IPS-11a (cell line): ENCODE data around the gene FARS2.

Experiments used
- H3K4me3 ChIP-seq: one replicate; pipeline ENCODE4 v1.5.1; 2013; ENCODE audit warnings: low read depth, low read length, control low read depth

Gene FARS2

DNA sequence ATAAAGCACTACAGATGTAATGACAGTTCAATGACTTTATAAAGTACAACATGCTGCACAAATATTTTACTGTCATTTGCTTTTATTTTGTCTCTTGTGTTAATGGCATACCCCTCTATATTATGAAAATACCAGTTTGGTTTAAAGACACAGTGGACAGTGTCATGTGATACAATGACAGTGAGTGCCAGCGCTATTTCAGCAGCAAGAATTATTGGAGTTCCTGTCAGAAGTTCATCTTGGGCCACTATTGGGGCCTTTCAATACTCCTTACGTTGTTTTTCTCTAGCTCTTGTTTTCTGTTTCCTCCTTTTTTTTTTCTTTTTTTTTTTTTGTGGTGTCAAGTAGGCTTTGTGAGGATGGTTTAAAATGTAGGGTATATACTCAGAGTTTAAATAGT, 232.5 kb downstream of the FARS2 start:
- no peak overlapping the region for H3K4me3 ChIP-seq

DNA sequence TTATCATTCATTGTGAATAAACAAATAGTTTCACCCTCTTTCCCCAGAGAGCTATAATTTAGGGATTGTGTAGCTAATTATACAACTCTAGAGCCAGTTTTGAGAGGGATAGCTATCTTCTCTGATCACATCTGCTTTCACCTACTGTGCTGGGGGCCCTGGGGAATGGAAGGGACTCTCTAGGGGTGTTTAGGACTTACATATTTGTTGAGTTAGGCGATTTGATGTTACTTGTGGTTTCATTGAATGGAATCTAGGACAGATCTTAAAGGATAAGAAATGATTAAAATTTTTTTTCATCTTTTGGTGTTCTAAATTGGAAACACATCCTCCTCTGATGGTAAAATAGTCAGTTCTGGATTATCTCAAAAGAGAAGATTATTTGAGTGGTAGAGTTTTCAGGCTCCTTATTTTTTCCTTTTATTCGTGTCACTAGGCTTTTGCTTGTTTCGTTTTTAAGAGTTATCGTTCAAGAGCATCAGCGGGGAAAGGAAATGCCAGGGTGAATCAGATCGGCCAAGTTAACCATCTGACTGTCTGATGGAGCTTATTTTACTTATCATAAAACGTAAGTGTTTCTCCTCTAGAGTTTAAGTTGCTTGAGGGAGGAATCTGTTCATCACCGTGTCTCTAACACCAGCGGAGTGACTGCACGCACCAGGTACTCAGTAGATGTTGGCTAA, 236.7 kb downstream of the FARS2 start:
- H3K4me3 ChIP-seq, result no peak overlapping the region

DNA sequence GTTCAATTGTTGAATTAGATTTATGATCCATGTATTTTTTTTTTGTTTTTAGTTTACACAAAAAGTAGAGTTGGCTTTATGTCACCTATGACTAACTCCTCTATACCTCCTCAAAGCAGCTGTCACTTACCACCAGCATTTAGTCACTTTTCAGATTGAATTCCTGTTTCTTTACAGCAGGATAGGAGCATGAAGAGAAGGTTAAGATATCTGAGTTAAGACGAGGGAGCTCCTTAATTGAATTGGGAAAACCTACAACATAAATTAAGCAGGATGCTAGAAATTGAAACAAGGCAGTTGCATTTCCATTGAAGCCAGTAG, 237.2 kb downstream of the FARS2 start:
- no peak overlapping the region for H3K4me3 ChIP-seq

DNA sequence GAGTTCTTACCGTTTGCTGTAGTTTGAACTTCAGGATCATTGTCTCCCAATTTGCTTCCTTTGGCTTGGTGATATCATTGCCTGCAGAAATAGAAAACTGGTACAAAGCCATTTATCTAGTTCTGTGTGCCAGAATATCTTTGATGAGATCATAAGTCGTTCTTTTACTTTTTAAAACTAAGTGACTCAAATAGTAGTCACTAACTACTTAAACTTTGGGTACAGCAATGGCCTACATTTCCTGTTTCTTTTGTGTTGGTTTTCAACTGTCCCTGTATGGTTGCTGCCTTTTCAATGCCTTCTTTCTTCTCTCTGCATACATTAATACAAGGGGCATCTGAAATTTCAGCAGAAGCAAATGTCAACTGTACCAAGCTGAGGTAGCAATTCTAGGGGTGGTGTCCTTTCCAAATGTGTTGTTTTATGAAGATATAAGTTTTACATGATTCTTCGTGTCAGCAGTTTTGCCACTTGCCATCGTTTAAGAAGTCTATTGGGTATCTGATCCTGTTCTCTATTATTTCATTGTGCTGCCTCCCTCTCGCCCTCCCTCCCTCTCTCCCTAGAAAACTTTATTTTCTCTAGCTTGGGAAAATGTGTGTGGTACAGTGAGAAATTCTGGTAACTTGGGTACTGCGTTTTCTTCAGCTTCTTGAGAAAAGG, 238.5 kb downstream of the FARS2 start:
- no peak overlapping the region for H3K4me3 ChIP-seq

DNA sequence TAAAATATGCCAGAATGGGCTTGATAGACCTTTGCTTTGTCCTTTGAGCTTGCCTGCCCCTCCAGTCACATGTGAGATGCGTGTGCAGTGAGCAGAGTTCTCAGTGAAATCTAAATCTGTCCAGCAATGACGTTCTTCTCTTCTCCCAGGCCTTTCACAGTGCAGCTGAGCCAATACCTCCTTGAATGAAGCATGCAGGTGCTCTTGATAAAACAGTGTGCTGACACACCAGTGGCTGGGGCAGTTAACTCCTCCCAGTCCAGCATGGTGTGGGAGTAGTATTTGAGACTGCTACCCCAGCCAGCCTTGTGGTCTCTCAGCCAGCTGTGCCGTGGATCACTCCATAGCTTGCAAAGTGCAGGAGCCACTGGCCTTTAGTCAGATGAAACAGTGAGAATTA, 240.5 kb downstream of the FARS2 start:
- no peak overlapping the region for H3K4me3 ChIP-seq

DNA sequence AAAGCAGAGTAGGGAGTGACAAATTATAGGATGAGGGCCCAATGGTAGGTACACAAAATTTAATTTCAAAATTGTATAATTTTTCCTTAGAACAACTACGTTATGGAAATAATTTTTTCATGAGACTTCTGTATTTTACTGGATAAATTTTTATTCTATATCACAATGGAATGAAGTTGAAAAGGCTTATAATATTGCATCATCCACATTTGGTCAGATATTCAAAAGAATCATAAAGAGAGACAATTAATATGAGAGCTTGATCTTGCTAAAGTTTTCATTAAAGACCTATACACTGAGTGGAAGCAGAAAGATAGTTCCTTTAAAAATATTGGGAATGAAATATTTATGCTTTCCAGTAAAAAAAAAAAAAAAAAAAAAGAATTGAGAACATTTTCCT, 242.8 kb downstream of the FARS2 start:
- no peak overlapping the region for H3K4me3 ChIP-seq

DNA sequence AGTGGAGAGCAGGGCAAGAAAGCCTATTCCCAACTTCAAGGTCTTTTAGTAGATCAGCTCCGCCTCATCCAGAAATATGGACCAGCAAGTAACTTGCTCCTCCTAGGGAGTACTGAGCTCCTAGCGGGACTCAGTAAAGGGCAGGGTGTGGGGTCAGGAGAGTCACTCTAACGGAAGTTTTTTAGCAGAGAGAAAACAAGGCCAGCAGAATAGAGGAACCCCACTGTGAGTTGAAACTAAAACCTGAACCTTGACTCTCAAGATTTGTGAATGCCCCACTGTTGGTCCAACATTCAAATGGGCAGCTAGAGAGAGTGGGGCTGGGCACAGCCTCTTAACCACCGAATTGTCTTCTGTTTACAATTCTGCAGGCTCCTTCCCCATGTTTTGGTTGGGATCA, 244.8 kb downstream of the FARS2 start:
- H3K4me3 ChIP-seq, result no peak overlapping the region

DNA sequence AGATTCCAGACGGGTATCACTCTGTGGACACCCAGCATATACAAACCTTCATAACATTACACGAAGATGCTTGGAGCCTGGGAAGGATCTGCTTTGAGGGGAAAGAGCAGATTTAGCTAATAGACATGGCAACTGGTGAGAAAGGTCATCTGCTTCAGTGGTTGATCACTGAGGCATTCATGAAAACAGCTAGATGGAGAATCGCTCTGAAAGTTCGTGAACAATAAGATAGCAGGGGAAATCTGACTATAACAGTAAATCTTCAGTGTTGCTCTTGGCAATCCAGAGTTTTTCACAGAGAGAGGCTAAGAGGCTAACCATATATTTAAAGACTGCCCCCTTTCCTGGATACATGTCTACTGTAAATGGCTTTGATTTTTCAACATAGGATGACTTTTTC, 245.3 kb downstream of the FARS2 start:
- no peak overlapping the region for H3K4me3 ChIP-seq

DNA sequence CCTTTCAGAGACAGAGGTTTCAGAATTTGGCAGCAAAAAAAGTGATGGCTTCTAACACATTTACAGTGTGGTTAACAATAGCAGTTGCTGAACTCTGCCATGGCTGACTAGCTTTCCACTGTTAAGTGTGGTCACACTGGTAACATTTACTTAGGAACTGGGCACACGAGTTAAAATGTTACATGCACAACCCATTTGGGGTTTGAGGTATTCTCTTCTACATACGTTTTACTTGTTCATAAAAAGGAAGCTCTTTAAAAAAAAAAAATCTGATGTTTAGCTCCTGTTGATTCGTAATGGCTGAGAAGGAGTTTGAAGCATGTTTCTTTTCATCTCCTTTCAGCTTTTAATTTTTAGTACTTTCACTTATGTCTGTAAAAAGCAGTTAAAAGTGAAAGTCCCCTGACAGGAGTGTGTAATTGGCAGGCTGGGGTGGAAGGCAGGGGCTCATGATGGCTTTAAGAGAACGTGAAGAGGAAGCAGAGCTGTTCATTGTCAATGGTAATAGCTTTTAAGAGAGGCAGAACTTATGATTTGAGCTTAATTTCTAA, 245.9 kb downstream of the FARS2 start:
- no peak overlapping the region for H3K4me3 ChIP-seq

DNA sequence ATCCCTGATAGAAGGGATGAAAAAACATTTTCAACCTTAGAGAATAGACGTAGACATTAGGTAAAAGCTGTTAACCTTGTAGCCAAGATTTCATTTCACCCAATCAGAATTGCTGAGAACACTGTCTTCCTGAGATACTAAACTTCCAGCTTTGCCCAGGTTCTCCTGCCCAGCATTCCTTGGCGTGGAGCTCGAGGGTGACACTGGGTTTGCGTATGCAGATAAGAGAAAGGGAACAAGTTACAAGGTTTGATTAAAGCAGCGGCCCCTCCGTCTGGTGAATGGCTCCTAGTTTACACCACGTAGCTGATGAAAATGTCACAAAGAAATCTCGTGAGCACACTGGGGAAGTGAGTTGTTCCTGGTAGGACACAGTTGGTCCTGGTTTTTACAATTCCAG, 247.8 kb downstream of the FARS2 start:
- H3K4me3 ChIP-seq, result no peak overlapping the region

DNA sequence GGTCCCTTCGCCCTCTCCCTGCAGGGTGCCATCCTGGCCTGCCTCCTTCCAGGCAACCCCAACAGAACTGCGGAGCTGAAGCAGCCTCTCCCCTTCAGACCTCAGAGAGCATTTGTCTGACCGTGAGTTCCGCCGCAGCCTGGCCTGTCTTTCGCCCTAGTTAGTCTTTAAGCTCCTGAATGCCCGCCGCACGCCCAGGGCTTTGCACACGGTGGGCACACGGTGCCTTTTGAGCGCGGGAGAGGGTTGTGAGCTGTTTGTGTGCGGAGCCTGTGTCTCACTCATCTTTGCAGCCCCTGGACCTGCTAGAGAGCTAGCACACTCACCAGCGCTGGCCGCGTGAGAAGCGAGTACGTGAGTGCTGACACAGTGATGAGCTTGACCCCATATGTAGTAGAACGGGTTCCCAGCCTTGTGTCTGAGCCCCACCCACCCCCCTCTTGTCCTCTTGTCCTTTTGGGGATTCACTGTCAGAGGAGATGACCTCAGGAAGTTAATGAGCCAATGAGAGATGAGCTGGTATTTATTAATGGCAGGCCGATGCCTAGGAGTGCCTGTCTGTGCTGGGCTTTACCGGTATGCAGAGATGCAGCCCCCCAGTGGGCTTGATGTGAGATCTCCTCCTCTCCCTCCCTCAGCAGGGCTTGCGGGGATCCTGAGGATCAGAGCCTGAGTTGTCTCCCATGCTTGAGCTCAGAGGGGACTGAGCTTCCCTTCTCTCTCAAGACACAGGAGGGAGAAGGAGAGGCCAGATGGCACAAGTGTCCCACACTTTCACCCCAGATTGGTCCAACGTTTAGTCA, 249.2 kb downstream of the FARS2 start:
- H3K4me3 ChIP-seq, result no peak overlapping the region

DNA sequence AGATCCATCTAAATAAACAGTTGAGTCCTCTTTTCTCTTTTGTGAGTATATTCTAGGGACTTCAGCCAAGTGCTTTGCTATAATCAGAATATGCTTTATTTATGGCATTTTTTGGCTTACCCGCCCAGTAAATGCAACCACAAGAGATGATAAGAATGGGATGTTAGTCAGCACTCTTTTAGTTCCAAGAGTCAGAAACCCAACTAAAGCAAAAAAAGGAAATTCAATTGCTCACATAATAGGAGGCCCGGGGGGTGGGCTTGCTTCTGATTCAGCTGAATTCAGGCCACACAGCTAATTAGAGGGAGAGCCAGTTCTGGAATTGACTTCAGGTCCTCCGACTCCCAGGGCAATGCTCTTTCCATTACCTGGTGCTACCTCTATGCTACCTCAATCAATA, 250.6 kb downstream of the FARS2 start:
- H3K4me3 ChIP-seq, result no peak overlapping the region

DNA sequence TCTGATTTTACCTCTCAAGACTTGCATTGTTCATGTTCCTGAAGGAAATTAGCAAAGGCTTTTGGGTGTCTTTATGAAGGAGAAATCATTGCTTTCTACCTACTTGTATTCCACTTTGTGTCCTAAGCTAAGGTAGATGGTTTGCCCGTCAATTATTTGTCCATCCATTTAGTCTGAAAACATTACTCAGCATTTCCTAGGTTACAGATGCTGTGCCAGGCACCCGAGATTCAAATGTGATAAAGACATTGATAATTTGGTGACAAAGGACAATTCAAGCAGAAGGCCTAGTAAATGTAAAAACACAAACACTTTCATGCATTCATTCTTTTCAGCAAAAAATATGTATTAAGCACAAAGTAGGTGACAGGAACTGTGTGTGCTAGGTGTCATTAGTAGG, 251.1 kb downstream of the FARS2 start:
- no peak overlapping the region for H3K4me3 ChIP-seq

DNA sequence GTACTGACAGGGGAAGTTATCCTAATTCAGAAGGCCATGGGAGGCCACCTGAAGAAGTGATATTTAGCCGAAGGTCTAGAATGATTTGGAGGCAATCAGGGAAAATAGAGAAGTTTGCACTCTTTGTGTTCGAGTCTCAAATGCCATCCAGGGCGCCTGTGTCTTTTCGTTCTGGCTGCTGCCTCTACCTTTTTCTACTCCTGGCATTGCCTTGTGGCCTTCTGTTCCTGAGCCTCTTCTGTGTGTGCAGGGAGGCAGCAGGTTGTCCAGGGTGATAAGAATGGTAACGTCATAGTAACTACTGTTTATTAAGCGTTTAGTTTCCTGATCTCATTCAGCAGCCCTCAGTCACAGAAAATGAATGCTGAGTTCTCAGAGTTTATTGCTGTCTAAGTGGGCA, 252.1 kb downstream of the FARS2 start:
- no peak overlapping the region for H3K4me3 ChIP-seq

DNA sequence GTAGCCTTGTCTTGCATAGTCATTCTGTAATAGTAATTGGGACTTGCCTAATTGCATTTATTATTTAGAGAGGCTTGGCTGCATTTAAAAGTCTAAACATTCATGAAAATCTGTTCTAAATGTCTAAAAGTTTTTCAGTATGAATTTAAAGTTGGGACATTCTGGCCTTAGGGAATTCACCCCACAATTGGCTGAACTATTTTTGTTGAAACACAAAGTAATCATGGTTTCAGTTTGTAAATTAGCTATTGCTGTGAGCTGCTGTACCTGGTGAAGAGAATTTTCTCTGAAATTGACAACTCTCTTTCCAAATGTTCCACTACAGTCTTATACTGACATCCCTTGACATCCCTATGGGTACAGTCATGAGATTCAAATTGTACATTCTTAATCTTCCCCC, 253.0 kb downstream of the FARS2 start:
- no peak overlapping the region for H3K4me3 ChIP-seq

DNA sequence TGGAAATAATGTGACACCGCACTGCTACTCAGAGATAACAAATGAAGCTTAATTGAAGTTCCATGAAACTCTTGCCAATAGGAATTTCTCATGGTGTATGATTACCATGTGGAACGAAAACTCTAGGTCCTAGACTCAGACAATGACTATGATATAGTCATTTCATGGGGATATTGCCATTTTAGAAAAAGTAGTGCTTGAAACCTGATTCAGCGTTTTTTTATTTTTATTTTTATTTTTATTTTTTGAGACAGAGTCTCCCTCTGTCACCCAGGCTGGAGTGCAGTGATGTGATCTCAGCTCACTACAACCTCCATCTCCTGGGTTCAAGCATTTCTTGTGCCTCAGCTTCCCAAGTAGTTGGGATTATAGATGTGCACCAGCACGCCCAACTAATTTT, 253.9 kb downstream of the FARS2 start:
- H3K4me3 ChIP-seq, result no peak overlapping the region

DNA sequence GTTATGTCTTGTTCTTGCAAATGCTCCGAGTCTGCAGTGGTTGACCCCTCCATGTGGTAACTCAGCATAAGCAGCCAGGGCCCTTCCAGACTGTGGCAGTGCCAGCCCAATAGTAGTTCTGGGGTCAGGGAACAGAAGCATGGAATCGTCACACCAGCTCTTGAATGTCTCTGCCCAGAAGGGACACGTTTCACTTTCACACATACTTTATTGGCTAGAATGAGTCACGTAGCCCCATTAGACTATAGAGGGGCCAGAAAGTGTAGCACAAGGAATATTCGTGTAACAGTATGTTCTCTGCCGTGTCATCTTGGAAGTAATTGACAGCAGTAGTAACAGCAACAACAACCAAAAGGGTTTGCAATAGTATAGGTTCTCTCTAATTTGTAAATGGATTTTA, 254.7 kb downstream of the FARS2 start:
- no peak overlapping the region for H3K4me3 ChIP-seq

DNA sequence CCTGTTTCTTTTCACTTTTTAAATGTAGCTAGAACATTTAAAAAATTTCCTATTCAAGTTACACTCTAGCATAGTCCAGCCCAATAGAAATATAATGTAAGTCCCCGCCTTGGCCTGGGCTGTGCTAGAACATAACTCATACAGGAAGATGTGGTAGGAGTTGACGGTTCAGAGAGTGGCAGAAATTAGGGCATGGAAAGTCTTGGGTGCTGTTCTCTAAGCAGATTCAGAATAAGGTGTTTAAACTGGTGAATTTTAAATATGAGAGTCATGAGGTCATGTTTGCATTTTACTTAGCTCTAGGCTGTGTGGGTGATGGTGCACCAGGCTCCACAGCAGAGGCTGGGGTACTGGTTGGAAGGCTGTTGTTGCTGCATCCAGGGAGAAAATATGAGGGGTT, 256.5 kb downstream of the FARS2 start:
- H3K4me3 ChIP-seq, result no peak overlapping the region

DNA sequence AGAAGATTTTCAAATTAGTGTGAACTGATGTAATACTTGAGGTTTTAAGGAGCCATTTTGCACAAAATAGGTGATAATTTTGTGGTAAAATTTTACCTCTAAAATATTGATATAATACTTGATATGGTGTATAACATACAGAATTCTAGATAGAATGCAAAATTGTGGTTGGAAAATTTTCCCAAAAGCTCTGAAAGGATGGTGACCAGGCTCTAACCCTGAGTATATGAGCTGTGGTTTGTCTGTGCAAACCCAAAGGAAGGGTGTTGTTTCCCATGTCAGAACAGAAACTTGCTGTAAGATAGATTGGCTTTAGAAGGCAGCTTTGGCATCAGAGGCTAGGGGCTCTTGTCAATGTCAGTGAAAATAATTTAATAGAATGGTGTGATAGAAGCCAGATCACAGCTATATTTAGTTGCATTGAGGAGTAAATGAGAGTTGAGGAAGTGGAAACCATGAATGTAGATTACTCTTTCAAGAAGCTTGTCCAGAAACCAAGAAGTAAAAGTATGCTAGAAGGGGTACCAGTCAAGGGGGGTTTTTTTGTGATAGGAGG, 257.7 kb downstream of the FARS2 start:
- H3K4me3 ChIP-seq, result no peak overlapping the region

DNA sequence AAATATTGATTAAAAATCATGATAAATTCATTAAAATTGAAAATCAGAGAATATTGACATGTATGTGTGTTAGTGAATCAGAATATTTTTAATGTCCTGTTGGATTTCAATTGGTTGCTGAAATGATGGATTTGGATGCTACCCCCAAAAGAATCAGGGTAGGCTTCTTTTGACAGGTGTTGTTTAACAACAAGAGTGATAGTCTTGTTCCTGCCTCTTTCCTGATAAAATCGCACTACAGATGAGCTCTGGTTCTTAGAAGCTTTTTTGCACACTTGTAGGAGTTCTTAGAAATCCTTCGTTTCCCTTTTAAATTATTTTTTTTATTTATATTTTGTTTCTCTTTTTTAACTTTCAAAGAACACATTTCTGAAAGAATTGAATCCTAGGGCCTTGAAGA, 259.5 kb downstream of the FARS2 start:
- H3K4me3 ChIP-seq, result no peak overlapping the region

DNA sequence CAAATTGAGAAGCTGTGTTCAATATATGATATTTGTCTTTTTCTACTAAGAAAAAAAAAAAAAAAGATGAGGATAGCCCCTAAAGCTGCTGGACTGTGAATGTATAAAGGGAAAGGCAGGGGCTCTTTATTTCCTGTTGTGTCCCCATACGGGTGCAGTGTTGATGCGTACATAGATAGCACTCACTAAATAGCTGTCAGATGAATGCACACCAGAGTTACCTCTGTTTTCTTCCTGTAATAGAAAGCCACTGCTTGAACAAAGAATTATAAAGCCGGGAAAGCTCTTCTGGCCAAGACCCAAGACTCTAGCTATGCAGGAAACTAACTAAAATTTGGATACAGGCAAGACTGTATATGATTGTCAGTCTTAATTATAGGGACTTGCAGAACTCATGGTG, 260.0 kb downstream of the FARS2 start:
- no peak overlapping the region for H3K4me3 ChIP-seq

DNA sequence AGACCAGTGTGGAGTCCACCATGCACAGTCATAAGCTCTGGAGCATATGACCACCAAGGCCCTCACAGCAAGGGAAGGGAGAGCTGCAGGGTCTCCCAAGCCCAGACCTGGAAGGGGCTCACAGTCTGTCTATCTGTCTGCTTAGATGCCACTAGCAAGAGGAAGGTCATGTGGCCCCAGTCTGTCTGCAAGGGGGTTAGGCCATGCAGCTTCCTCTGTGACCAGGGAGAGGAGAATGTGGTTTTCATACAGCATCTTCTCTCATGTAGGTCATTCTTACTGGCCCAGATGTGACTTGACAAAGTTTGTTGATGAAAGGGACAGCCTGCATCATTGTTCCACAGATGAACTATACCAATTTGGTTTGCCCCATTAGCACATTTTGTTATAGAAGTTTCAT, 260.8 kb downstream of the FARS2 start:
- H3K4me3 ChIP-seq, result no peak overlapping the region
